ENCODE results near the gene TNXB.
"Not testable (repeated sequence)": the region's sequence is repeated elsewhere in the genome, so short reads cannot be mapped to it uniquely, and the experiment has no call there.

Gene TNXB

DNA sequence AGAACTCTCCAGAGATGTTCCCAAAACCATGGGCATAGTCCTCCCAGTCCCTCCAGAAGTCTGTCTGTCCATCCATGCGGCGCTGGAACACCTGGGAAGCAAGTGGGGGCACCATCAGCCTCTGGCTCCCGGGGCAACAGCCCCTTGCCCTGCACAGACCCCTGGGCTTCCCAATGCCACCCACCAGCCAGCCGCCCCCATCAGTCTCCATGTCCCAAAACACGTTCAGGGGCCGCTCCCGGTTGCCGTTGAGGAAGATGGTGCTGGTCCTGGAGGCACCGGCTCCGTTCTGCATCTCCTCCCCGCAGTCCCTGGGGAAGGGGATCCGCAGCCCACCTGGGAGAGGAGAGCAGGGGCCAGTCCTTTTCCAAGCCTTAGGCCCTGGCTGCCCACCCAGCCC, 99.6 kb downstream of the TNXB start:
- not testable (repeated sequence) for H3K4me1 ChIP-seq, H3K4me2 ChIP-seq, H3K9ac ChIP-seq, H3K27ac ChIP-seq, H3K4me3 ChIP-seq, H4K20me1 ChIP-seq, H3K27me3 ChIP-seq, H3K36me3 ChIP-seq, H3K9me3 ChIP-seq

DNA sequence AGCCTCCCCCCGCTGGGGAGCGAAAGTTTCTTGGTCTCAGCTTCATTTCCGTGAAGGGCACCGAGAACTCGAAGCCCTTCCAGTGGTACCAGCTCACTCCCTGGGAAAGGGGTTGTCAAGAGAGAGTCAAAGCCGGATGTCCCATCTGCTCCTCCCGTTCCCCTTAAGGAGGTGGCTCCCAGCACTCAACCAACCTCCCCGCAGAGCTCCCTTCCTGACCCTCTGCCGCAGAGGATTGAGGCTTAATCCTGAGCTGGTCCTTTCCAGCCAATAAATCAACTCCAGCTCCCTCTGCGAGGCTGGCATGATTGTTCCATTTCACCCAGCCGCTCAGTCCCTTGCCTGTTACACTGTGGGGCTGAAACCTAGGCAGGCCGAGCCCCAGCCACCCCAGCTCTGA, 100.5 kb downstream of the TNXB start:
- not testable (repeated sequence) for H3K27ac ChIP-seq, H3K4me3 ChIP-seq

DNA sequence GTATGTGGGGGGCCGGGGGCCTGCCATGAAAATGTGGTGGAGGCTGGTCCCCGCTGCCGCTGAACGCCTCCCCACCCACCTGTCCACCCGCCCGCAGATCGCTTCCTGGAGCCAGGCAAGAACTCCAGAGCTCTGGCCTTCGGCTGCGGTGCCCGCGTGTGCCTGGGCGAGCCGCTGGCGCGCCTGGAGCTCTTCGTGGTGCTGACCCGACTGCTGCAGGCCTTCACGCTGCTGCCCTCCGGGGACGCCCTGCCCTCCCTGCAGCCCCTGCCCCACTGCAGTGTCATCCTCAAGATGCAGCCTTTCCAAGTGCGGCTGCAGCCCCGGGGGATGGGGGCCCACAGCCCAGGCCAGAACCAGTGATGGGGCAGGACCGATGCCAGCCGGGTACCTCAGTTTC, 101.1 kb downstream of the TNXB start:
- not testable (repeated sequence) for H3K4me3 ChIP-seq, H3K27me3 ChIP-seq, H3K4me2 ChIP-seq, H3K27ac ChIP-seq, H4K20me1 ChIP-seq, H3K4me1 ChIP-seq, H3K9ac ChIP-seq, H3K36me3 ChIP-seq, H3K9me3 ChIP-seq

More for the DNA sequence above, 100.5 kb downstream of the TNXB start:
- not testable (repeated sequence) for H3K9me3 ChIP-seq, H3K4me1 ChIP-seq, H3K27me3 ChIP-seq, H4K20me1 ChIP-seq, H3K36me3 ChIP-seq, H3K4me2 ChIP-seq, H3K9ac ChIP-seq

DNA sequence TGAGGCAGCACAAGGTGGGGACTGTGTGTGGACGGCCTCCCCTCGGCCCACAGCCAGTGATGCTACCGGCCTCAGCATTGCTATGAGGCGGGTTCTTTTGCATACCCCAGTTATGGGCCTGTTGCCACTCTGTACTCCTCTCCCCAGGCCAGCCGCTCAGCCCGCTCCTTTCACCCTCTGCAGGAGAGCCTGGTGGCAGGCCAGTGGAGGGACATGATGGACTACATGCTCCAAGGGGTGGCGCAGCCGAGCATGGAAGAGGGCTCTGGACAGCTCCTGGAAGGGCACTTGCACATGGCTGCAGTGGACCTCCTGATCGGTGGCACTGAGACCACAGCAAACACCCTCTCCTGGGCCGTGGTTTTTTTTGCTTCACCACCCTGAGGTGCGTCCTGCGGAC, 102.1 kb downstream of the TNXB start:
- H4K20me1 ChIP-seq, H3K4me3 ChIP-seq, H3K4me2 ChIP-seq, H3K9ac ChIP-seq, H3K36me3 ChIP-seq, H3K9me3 ChIP-seq, H3K27me3 ChIP-seq, H3K27ac ChIP-seq, H3K4me1 ChIP-seq: not testable (repeated sequence)

DNA sequence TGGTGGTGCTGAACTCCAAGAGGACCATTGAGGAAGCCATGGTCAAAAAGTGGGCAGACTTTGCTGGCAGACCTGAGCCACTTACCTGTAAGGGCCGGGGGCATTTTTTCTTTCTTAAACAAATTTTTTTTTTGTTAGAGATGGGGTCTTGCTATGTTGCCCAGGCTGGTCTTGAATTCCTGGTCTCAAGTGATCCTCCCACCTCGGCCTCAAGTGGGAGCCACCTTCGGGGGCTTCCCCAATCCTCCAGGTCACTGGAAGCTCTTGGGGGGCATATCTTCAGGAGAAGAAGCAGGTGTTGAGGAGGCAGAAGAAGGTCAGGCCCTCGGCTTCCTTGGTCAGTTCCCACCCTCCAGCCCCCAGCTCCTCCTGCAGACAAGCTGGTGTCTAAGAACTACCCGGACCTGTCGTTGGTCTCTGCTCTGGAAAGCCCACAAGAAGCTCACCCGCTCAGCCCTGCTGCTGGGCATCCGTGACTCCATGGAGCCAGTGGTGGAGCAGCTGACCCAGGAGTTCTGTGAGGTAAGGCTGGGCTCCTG, 103.1 kb downstream of the TNXB start:
- H3K4me3 ChIP-seq, H3K9me3 ChIP-seq, H3K4me2 ChIP-seq, H3K9ac ChIP-seq, H4K20me1 ChIP-seq, H3K4me1 ChIP-seq, H3K27ac ChIP-seq, H3K27me3 ChIP-seq, H3K36me3 ChIP-seq: not testable (repeated sequence)

DNA sequence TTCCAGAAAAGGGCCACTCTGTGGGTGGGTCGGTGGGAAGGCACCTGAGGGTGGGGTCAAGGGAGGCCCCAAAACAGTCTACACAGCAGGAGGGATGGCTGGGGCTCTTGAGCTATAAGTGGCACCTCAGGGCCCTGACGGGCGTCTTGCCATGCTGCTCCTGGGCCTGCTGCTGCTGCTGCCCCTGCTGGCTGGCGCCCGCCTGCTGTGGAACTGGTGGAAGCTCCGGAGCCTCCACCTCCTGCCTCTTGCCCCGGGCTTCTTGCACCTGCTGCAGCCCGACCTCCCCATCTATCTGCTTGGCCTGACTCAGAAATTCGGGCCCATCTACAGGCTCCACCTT, 103.6 kb downstream of the TNXB start:
- not testable (repeated sequence) for H3K27ac ChIP-seq, H3K36me3 ChIP-seq, H3K9ac ChIP-seq, H3K4me2 ChIP-seq, H3K4me1 ChIP-seq, H3K27me3 ChIP-seq, H4K20me1 ChIP-seq, H3K4me3 ChIP-seq, H3K9me3 ChIP-seq

DNA sequence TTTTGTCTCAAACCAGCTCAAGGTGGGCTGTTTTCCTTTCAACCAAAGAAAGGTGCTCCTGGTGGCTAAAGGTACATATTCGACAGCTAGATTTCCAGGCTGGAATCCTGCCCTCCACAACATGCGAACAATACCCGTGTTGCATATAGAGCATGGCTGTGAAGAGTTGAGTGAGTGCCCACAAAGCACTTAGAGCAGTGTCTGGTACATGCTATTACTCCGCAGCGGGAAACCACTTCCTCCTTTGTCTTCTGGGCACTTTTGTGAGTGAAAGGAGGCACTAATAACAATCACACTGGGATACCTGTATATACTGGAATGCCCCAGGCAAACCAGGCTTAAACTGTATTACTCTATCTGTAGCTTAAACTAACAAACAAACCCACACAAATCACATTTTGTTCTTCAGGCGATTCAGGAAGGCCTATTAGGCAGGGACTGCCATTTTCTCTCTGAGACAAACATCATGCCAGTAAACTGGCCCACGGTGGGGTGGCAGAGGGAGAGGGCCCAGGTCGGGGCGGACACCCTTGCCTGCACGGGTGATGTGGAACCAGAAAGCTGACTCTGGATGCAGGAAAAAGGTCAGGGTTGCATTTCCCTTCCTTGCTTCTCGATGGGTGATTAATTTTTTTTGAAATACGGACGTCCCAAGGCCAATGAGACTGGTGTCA, 104.1 kb downstream of the TNXB start:
- H3K27ac ChIP-seq, H3K27me3 ChIP-seq, H3K4me1 ChIP-seq, H3K9me3 ChIP-seq, H3K4me2 ChIP-seq, H3K36me3 ChIP-seq, H4K20me1 ChIP-seq, H3K4me3 ChIP-seq, H3K9ac ChIP-seq: not testable (repeated sequence)

DNA sequence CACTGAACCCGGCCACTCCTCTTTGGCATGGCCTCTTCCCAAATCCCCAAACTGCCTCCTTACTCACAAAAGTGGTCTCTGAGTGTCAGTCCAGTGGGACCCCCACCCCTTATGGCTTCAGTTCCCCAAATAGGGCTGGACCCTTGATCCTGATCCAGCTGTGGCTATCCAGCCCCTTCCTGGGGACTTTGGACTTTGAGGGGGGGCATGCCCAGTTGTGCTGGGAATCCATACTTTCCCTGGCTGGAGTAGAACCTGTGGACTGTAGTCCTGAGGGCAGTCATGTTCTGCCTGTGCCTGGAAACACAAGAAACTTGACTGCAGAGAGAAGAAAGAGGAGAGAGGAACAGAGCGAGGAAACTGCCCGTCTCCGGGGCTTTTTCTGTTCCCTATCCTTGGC, 104.7 kb downstream of the TNXB start:
- H3K9ac ChIP-seq, H3K4me1 ChIP-seq, H3K27me3 ChIP-seq, H3K27ac ChIP-seq, H3K4me2 ChIP-seq, H3K36me3 ChIP-seq, H3K4me3 ChIP-seq, H4K20me1 ChIP-seq, H3K9me3 ChIP-seq: not testable (repeated sequence)

DNA sequence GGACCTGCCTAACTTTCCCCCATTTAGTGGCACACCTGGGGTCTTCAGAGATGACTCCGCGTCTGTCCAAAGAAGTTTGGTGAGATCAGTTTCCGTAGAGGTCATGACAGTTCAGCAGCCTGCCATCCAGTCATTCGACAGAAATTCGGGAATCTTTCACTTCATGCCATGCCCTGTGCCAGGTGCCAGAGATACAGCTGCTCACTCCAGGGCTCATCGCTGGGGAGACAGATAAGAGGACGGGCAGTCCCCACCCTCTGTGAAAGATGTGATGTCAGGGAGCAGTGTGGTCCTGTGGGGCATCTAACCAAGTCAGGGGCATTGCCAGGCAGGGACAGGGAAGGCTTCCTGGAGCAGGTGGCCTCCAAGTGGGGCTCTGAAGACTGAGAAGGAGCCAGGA, 105.8 kb downstream of the TNXB start:
- H4K20me1 ChIP-seq, H3K9me3 ChIP-seq, H3K4me3 ChIP-seq, H3K4me2 ChIP-seq, H3K9ac ChIP-seq, H3K36me3 ChIP-seq, H3K4me1 ChIP-seq, H3K27me3 ChIP-seq, H3K27ac ChIP-seq: not testable (repeated sequence)

DNA sequence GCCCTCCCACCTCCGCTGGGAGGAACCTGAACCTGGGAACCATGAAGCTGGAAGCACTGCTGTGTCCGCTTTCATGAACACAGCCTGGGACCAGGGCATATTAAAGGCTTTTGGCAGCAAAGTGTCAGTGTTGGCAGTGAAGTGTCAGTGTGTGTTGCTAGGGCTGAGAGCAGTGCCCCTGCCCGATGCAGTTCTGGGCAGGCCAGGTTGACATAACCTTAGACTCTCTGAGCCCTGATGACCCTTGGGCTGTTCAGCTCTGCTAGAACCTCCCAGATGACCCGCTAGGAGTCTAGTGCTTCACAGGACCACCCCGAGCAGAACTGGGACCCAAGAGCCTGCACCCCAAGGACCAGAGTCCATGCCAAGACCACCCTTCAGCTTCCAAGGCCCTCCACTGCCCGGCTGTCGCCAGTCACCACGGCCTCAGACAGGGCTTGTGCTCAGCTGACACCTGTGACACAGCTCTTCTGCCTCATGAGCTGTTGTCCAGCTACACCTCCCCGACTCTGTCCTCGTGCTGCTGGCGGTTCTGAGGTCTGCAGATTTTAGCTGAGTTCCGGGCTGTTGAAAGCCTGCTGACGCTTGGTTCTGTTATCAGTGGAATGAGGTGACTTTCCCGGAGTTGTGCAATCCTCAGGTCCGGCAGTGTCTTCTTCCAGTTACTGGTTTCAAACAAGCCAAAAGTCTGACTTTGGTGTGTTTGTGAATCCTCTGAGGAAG, 106.4 kb downstream of the TNXB start:
- not testable (repeated sequence) for H3K4me3 ChIP-seq, H3K4me2 ChIP-seq, H3K27ac ChIP-seq, H3K9ac ChIP-seq, H3K9me3 ChIP-seq, H3K36me3 ChIP-seq, H4K20me1 ChIP-seq, H3K4me1 ChIP-seq, H3K27me3 ChIP-seq

DNA sequence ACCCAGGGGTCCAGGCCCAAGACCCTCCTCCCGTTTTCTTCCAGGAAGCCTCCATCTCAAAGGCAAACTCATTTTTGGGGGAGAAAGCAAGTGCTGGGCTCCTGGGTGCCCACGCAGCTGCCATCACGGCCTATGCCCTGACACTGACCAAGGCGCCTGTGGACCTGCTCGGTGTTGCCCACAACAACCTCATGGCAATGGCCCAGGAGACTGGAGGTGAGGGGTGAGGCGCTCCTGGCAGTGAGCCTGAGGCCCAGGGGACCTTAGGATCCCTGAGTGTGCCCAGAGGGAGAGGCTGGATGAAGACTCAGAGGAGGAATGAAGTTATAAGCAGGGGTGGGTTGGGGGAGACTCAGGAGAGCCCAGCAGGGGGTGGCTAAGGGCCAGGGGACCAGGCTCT, 112.8 kb downstream of the TNXB start:
- H3K4me3 ChIP-seq, H3K27ac ChIP-seq, H3K36me3 ChIP-seq: not testable (repeated sequence)

DNA sequence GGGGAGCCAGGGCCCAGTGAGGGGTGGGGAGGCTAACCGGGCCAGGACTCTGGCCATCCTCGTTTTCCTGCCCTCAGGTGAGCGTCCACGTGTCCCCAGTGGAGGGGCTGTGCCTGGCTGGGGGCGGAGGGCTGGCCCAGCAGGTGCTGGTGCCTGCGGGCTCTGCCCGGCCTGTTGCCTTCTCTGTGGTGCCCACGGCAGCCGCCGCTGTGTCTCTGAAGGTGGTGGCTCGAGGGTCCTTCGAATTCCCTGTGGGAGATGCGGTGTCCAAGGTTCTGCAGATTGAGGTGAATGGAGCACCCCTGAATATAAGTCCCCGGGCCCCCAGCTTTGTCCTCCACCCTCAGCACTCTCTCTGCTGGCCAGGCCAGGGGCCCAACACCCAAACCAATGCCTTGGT, 114.7 kb downstream of the TNXB start:
- H3K4me1 ChIP-seq, H3K27me3 ChIP-seq, H3K27ac ChIP-seq, H3K9me3 ChIP-seq, H3K4me2 ChIP-seq, H4K20me1 ChIP-seq, H3K36me3 ChIP-seq, H3K9ac ChIP-seq, H3K4me3 ChIP-seq: not testable (repeated sequence)

More for the DNA sequence above, 112.8 kb downstream of the TNXB start:
- not testable (repeated sequence) for H3K27me3 ChIP-seq, H3K9ac ChIP-seq, H4K20me1 ChIP-seq, H3K4me2 ChIP-seq, H3K9me3 ChIP-seq, H3K4me1 ChIP-seq

Measured in BLaER1 (cell line).